Hypothalamus (tissue), 51 donors: ENCODE results near the gene ZNF641.

Experiments
- DNase-seq, 51 donors: peaks; one replicate each; lab custom pipeline; 2025; lab: John Stamatoyannopoulos, UW

The ZNF641 gene

GRCh38 chr12:48350249-48351021 lies at the start of gene ZNF641:
TSS of gene ZNF641 (minus strand) at chr12:48350919. CDS start at chr12:48348090, 2,829 bp downstream.
- peak in 49 of 51 donors; percentile 28 to 89 (median 76) for DNase-seq

- no peak for DNase-seq
These were observed 39.3 kb upstream of the ZNF641 start for GRCh38 chr12:48390026-48390425.

GRCh38 chr12:48389409-48389808 lies 38.7 kb upstream of the ZNF641 start:
- DNase-seq = no peak

- DNase-seq = no peak
These were observed 38.2 kb upstream of the ZNF641 start for GRCh38 chr12:48388938-48389337.

GRCh38 chr12:48388460-48388859 lies 37.7 kb upstream of the ZNF641 start:
- no peak for DNase-seq

GRCh38 chr12:48380596-48380995 lies 29.9 kb upstream of the ZNF641 start:
- DNase-seq = no peak

GRCh38 chr12:48379794-48380193 lies 29.1 kb upstream of the ZNF641 start:
- DNase-seq = no peak

GRCh38 chr12:48377646-48378045 lies 26.9 kb upstream of the ZNF641 start:
- no peak for DNase-seq

GRCh38 chr12:48374164-48374563 lies 23.4 kb upstream of the ZNF641 start:
- DNase-seq = no peak

- no peak for DNase-seq
These were observed 15.4 kb upstream of the ZNF641 start for GRCh38 chr12:48366131-48366530.

- no peak for DNase-seq
These were observed 11.1 kb upstream of the ZNF641 start for GRCh38 chr12:48361664-48362339.

- DNase-seq = no peak
These were observed 8.3 kb upstream of the ZNF641 start for GRCh38 chr12:48358937-48359513.

GRCh38 chr12:48356041-48356768 lies 5.5 kb upstream of the ZNF641 start:
- no peak for DNase-seq

- DNase-seq = no peak
These were observed 1.5 kb upstream of the ZNF641 start for GRCh38 chr12:48352157-48352760.

- DNase-seq = peak in 25 of 51 donors; percentile 24 to 89 (median 74)
These were observed 446 bp upstream of the ZNF641 start for GRCh38 chr12:48351022-48351708.

GRCh38 chr12:48349471-48349870 lies 1.2 kb downstream of the ZNF641 start:
- DNase-seq = peak in 2 of 51 donors; percentile 6 to 43

- no peak for DNase-seq
These were observed 7.7 kb downstream of the ZNF641 start for GRCh38 chr12:48342980-48343379.

GRCh38 chr12:48340943-48341342 lies 9.8 kb downstream of the ZNF641 start:
- DNase-seq = no peak

- no peak for DNase-seq
These were observed 11.1 kb downstream of the ZNF641 start for GRCh38 chr12:48339442-48340117.
